ENCODE measurements around the gene EYA2. TPM values are rescaled to one million over a fixed set of nuclear protein-coding genes. Genes with fewer than 3 reads are reported as not detected.

EYA2 gene
- total RNA-seq, 1 donor from 2014 or later: 9.0 TPM

DNA sequence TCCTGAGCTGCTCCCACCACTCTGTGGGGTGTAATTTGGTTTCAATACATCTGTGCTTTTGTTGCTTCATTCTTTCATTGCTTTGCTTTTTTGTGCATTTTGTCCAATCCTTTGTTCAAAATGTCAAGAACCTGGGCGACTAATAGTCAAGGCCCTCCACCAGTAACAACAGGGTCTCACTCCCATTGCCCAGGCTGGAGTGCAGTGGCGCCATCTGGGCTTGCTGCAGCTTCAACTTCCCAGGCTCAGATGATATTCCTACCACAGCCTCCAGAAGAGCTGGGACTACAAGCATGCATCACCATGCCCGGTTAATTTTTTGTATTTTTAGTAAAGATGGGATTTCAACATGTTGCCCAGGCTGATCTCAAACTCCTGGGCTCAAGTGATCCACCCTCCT is 169.2 kb downstream of the EYA2 start:
- H3K36me3 Mint-ChIP-seq: peaks cover 15% of the 10 kb centered on the region

DNA sequence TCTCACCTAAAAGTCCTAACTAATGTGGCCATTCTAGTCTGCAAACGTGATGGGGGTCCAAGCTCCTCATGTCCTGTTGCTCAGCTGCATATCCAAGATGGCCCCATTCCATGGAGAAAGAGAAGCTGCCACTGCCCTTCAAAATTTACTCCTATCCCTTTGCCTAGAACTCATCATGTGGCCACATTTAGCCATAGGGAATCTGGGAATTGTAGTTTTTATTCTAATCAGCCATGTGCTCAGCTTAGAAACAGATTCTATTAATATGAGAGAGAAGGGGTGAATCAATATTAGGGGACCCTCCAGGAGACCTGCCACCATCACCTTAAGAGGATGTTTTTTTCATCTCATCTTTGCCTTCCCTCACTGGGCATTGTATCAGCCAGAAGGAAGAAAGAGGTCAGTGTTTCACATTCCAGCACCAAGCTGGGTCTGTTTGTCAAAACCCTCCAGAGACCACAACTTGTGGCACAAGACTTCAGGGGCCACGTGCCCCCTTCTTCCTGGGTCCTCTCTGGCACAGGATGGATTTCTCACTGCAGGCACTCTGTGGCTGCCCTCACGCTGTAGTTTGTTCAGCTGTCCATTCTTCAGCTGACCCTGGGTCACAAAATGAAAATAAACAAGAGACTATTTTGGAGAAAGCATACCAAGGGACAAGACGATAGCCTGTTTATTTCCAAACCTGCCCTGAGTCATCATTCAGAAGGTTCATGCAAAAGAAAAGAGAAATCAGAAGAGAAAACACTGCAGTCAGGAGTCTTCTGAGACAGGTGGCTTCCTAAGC is 172.0 kb downstream of the EYA2 start:
- DNase-seq (ENCODE audit: low spot score in 2 of 2, unreplicated experiment in 2 of 2): no peak
- no peaks in the 10 kb centered on the region for H3K27me3 Mint-ChIP-seq (ENCODE audit: low read depth)
- H3K4me1 Mint-ChIP-seq: peaks cover 11% of the 10 kb centered on the region
- TF ChIP-seq, protein P1, sequence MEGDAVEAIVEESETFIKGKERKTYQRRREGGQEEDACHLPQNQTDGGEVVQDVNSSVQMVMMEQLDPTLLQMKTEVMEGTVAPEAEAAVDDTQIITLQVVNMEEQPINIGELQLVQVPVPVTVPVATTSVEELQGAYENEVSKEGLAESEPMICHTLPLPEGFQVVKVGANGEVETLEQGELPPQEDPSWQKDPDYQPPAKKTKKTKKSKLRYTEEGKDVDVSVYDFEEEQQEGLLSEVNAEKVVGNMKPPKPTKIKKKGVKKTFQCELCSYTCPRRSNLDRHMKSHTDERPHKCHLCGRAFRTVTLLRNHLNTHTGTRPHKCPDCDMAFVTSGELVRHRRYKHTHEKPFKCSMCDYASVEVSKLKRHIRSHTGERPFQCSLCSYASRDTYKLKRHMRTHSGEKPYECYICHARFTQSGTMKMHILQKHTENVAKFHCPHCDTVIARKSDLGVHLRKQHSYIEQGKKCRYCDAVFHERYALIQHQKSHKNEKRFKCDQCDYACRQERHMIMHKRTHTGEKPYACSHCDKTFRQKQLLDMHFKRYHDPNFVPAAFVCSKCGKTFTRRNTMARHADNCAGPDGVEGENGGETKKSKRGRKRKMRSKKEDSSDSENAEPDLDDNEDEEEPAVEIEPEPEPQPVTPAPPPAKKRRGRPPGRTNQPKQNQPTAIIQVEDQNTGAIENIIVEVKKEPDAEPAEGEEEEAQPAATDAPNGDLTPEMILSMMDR (IDR thresholded peaks at IDR 0.05; ENCODE audit: unreplicated experiment): no peak
- peaks cover 43% of the 10 kb centered on the region for H3K9me3 Mint-ChIP-seq
- H3K36me3 Mint-ChIP-seq: peaks cover 14% of the 10 kb centered on the region
- H3K27ac Mint-ChIP-seq: no peak overlapping the region
- no peak overlapping the region for H3K4me3 Mint-ChIP-seq

More for the DNA sequence above, 169.2 kb downstream of the EYA2 start:
- Mint-ChIP-seq H3K9me3 (peaks cover 40% of the 10 kb centered on the region), H3K27me3 (ENCODE audit: low read depth) (no peaks in the 10 kb centered on the region), H3K4me3 (no peak overlapping the region), H3K4me1 (peaks cover 11% of the 10 kb centered on the region), H3K27ac (peak overlapping the region; percentile 9)
- TF ChIP-seq, protein P1 (IDR thresholded peaks at IDR 0.05; ENCODE audit: unreplicated experiment): no peak
- peak in 1 of 2 experiments; percentile 13 for DNase-seq (ENCODE audit: low spot score in 2 of 2, unreplicated experiment in 2 of 2)

DNA sequence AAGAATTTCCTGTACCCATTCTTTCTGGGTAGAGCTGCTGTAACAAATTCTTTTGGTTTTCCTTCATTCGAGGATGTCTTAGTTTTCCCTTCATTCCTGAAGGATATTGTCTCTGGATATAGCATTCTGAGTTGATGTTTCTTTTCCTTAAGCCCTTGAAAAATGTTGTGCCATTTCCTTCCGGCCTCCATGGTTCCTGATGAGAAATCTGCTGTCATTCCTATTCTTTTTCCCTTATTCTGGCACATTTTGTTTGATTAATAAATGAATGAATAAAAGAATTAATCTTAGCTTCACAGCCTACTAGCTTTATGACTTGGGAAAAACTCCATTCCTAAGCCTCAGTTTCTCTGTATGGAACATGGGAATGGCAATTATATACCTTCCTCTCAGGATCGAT is 173.1 kb downstream of the EYA2 start:
- Mint-ChIP-seq H3K27ac (no peak overlapping the region), H3K9me3 (peaks cover 44% of the 10 kb centered on the region), H3K4me3 (no peak overlapping the region), H3K4me1 (peaks cover under 1% of the 10 kb centered on the region), H3K27me3 (ENCODE audit: low read depth) (no peaks in the 10 kb centered on the region), H3K36me3 (peaks cover 14% of the 10 kb centered on the region)
- TF ChIP-seq, protein P1 (IDR thresholded peaks at IDR 0.05; ENCODE audit: unreplicated experiment): no peak
- no peak for DNase-seq (ENCODE audit: low spot score in 2 of 2, unreplicated experiment in 2 of 2)

- DNase-seq (ENCODE audit: low spot score in 2 of 2, unreplicated experiment in 2 of 2): no peak
- no peak overlapping the region for H3K4me3 Mint-ChIP-seq
- no peaks in the 10 kb centered on the region for H3K4me1 Mint-ChIP-seq
- H3K36me3 Mint-ChIP-seq: peaks cover 17% of the 10 kb centered on the region
- no peaks in the 10 kb centered on the region for H3K27me3 Mint-ChIP-seq (ENCODE audit: low read depth)
- H3K9me3 Mint-ChIP-seq: peaks cover 49% of the 10 kb centered on the region
- TF ChIP-seq, protein P1 (IDR thresholded peaks at IDR 0.05; ENCODE audit: unreplicated experiment): no peak
- H3K27ac Mint-ChIP-seq: no peak overlapping the region
Measured at GRCh38 chr20:47070176-47070575, 175.5 kb downstream of the EYA2 start.

- H3K9me3 Mint-ChIP-seq: peaks cover 56% of the 10 kb centered on the region
- H3K36me3 Mint-ChIP-seq: peaks cover 28% of the 10 kb centered on the region
- H3K4me3 Mint-ChIP-seq: no peak overlapping the region
- TF ChIP-seq, protein P1 (IDR thresholded peaks at IDR 0.05; ENCODE audit: unreplicated experiment): no peak
- H3K4me1 Mint-ChIP-seq: no peaks in the 10 kb centered on the region
- H3K27ac Mint-ChIP-seq: no peak overlapping the region
- H3K27me3 Mint-ChIP-seq (ENCODE audit: low read depth): no peaks in the 10 kb centered on the region
- no peak for DNase-seq (ENCODE audit: low spot score in 2 of 2, unreplicated experiment in 2 of 2)
Measured at GRCh38 chr20:47071646-47072185, 177.1 kb downstream of the EYA2 start.
